Activated CD4-positive, alpha-beta memory T cell treated with anti-CD3 and anti-CD28 coated beads for 36 hours (primary cell): Measurements from ENCODE around the gene LMX1B. TPM values are rescaled to one million over a fixed set of nuclear protein-coding genes. Genes with fewer than 3 reads are reported as not detected.

Source experiments
- CTCF ChIA-PET: fragments of 350-600 bp; sonication (Branson Sonifier 250); formaldehyde crosslinking; loops from one replicate; lab custom pipeline; 2021; ENCODE audit warnings: antibody characterized with exemption, inconsistent platforms; lab: Charles Lee
- POLR2A ChIA-PET: fragments of 350-600 bp; sonication (Branson Sonifier 250); formaldehyde crosslinking; loops from one replicate; lab custom pipeline; 2021; ENCODE audit warnings: antibody characterized with exemption; lab: Charles Lee
- DNase-seq: peaks from one replicate; pipeline ENCODE4 v3.0.0-alpha.2; 2020
- H3K27ac Mint-ChIP-seq: one replicate; pipeline ENCODE4 v1.8.0; 2021; ENCODE audit warnings: mixed read lengths
- H3K27me3 Mint-ChIP-seq: one replicate; pipeline ENCODE4 v1.8.0; 2021; ENCODE audit warnings: mixed read lengths
- H3K36me3 Mint-ChIP-seq: one replicate; pipeline ENCODE4 v1.8.0; 2021; ENCODE audit warnings: mixed read lengths
- H3K4me1 Mint-ChIP-seq: one replicate; pipeline ENCODE4 v1.8.0; 2021; ENCODE audit warnings: low read depth, mixed read lengths
- H3K4me3 Mint-ChIP-seq: one replicate; pipeline ENCODE4 v1.8.0; 2021; ENCODE audit warnings: mild to moderate bottlenecking, mixed read lengths
- H3K9me3 Mint-ChIP-seq: one replicate; pipeline ENCODE4 v1.8.0; 2021; ENCODE audit warnings: mixed read lengths
- intact Hi-C: fragments of 100-400 bp; cut with micrococcal nuclease; formaldehyde crosslinking; loops from one replicate; pipeline ENCODE4 v1.15.1; 2023
- total RNA-seq, 2 experiments: library from RNA; stranded (reverse); gene quantifications; one replicate each; pipeline ENCODE4 v1.2.3, GENCODE V29; 2021

LMX1B gene
- total RNA-seq, 2 experiments from 2014 or later, result not detected

DNA sequence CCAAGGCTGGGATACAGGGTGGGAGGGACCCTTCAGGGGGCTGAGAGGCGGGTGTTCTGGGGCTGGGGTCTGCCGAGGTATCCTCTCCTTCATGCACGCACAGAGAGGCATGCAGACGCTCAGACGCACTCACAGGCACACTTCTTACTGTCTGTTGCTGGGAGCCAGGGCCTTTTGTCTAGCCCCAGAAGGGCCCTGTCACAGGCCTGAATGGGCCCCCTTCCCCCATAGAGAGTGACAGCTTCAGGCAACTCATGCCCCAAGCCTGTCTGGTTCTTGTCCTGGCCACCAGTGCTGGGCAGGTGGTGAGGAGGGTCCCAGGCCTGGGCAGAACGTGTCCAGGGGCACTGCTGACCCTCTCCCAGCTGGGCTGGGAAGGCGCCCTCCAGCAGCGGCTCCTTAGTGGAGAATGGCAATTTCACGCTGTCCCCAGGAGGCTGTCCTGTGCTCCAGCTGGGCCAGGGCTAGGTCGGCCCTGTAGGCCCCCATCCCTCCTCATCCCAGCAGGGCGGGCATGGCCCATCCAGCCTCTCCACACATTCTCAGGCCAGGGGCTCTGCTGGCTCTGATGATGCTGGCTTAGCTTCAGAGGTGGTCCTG is 45.3 kb downstream of the LMX1B start:
- Mint-ChIP-seq H3K36me3 (no peaks in the 10 kb centered on the region), H3K27ac (no peak overlapping the region), H3K27me3 (peaks cover 20% of the 10 kb centered on the region), H3K9me3 (no peaks in the 10 kb centered on the region), H3K4me1 (no peaks in the 10 kb centered on the region), H3K4me3 (no peak overlapping the region)
- no peak for DNase-seq
- intact Hi-C loops, result no loop called here
- ChIA-PET CTCF (no interaction called here), POLR2A (no interaction called here)

DNA sequence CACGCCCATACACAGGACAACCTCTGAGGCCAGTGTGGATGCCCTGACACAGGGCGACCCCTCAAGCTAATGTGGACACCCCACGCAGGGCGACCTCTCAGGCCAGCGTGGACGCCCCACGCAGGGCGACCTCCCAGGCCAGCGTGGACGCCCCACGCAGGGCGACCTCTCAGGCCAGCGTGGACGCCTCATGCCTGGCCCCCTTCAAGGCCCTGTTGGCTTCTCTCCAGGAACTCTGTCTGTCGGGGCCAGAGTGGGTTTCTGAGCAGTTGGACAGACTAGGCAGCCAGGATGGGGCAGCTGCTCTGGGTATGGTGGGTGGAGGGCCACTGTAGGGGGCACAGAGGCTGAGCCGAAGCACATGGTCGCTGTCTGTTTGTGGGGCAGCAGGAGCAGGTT is 47.4 kb downstream of the LMX1B start:
- ChIA-PET POLR2A (no interaction called here), CTCF (no interaction called here)
- no peak for DNase-seq

DNA sequence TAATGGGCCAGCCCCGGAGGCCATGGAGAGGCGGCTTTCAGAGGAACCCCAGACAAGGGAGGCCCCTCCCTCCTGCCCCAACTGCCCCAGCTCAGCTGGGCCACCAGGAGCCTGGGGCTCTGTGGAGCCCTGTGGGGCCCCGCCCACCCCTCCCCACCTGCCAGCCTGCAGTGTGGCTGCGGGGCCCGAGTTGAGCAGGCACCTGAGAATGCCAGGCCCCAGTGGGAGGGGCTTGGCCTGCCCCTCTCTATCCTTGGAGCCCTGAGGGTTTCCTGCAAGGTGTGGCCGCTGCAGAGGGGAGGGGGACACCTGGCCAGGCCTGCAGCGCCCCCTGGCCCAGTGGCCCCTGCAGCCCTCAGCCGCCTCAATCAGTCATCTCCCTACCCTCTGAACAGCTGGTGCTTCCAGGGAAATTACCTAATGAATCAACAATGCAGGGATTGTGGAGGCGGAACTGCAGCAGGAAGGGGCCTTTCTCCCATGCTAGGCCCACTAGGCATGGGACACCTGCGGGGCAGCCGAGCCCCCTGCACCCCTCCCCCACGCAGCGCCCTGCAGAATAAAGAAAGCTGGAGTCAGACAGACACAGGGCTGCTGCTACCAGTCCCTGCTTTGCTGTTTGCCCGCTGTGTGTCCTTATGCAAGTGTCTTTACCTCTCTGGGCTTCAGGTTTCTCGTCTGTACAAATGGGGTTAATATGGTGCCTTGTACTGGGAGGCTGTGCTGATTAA is 48.0 kb downstream of the LMX1B start:
- Mint-ChIP-seq H3K9me3 (no peaks in the 10 kb centered on the region), H3K36me3 (no peaks in the 10 kb centered on the region), H3K27me3 (peaks cover 32% of the 10 kb centered on the region), H3K4me3 (no peak overlapping the region), H3K4me1 (no peaks in the 10 kb centered on the region), H3K27ac (no peak overlapping the region)
- POLR2A ChIA-PET, result no interaction called here
- no peak for DNase-seq
- intact Hi-C loops, result no loop called here
- CTCF ChIA-PET, result no interaction called here

More for the DNA sequence above, 47.4 kb downstream of the LMX1B start:
- no peaks in the 10 kb centered on the region for H3K4me1 Mint-ChIP-seq
- no peak overlapping the region for H3K4me3 Mint-ChIP-seq
- no peaks in the 10 kb centered on the region for H3K9me3 Mint-ChIP-seq
- H3K27me3 Mint-ChIP-seq, result peaks cover 27% of the 10 kb centered on the region
- intact Hi-C loops, result no loop called here
- no peak overlapping the region for H3K27ac Mint-ChIP-seq
- H3K36me3 Mint-ChIP-seq, result no peaks in the 10 kb centered on the region

DNA sequence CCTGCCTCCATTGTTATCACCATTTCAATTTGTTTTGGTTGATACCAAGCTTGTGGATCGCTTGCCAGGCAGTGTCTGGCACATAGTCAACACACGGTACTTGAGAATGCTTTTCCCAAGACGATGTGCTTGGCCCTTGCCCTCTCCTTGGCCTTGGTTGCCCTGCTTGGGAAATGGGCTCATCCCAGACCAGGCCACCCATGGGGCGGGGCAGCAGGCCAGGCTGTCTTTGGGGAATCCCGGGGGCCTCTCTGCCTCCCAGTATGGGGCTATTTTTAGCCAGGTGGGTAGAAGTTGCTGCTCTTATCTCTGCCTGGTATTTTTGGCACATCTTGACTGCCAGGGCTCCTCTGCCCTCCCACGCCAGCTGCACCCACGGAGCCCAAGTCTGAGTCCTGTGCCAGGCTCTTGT is 49.9 kb downstream of the LMX1B start:
- Mint-ChIP-seq H3K4me1 (no peaks in the 10 kb centered on the region), H3K27ac (no peak overlapping the region), H3K27me3 (peaks cover 31% of the 10 kb centered on the region), H3K36me3 (no peaks in the 10 kb centered on the region), H3K9me3 (no peaks in the 10 kb centered on the region), H3K4me3 (no peak overlapping the region)
- CTCF ChIA-PET, result no interaction called here
- no peak for DNase-seq
- intact Hi-C loops, result no loop called here
- POLR2A ChIA-PET, result no interaction called here

DNA sequence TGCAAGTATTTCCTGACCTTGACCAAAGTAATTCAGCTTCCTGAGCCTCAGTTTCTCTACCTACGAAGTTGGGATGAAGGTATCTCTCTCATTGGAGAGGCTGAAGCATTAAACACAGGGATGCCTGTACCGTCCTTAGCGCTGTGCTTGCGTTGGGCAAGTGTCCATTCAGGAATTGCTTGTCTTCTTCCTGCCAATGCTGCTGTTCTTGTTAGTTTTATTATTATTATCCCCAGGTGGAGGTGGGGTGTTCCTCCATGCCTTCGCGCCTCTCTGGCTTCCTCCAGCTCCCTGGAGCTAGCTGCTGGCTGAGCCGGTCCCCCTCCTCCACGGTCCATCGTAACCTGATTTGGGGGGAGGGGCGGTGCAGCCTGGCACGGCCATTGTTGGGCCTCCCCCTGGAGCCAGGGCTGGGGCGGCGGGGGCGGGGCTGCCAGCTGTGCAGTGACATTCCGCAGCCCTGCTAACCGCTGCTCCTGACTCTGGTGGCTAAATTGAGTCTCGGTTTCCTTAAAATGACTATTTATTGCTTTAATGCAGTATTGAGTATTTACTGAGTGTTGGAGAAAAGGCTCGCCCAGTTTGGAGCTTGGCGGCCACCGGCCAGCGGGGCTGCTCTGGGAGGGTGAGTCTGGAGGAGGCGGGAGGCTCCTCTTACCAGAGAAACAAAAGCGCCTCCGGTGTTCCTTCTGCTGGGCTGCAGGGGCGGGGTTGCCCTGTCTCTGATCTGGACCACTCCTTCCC is 51.3 kb downstream of the LMX1B start:
- H3K4me1 Mint-ChIP-seq, result no peaks in the 10 kb centered on the region
- no peak for DNase-seq
- ChIA-PET POLR2A (no interaction called here), CTCF (interaction anchor here (0.6 kb wide), 1 partner anchor 25 kb away, joined by 3 read pairs; no protein-coding TSS in a partner anchor)
- intact Hi-C loops, result no loop called here
- no peaks in the 10 kb centered on the region for H3K9me3 Mint-ChIP-seq
- H3K36me3 Mint-ChIP-seq, result no peaks in the 10 kb centered on the region
- no peak overlapping the region for H3K4me3 Mint-ChIP-seq
- H3K27me3 Mint-ChIP-seq, result peaks cover 31% of the 10 kb centered on the region
- no peak overlapping the region for H3K27ac Mint-ChIP-seq

DNA sequence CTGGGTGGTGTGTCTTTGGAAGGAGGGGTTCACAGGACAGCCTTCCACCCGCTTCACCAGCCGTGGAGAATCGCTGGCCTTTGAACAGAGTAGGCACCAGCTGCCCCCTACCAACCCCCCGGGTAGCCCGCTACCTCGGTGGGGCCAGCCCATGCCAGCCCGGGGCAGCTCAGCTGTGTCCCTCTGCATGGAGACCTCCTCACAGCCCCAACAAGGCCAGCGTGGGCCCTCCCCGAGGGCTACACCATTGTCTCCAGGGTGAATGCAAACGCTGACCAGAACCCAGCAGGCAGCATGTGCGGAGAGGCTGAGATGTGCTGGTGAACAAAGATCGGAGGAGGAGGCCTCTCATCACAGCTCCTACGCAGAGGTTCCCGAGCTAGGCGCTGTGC is 51.9 kb downstream of the LMX1B start:
- intact Hi-C loops, result no loop called here
- H3K27me3 Mint-ChIP-seq, result peaks cover 29% of the 10 kb centered on the region
- H3K36me3 Mint-ChIP-seq, result no peaks in the 10 kb centered on the region
- POLR2A ChIA-PET, result no interaction called here
- H3K27ac Mint-ChIP-seq, result no peak overlapping the region
- no peak for DNase-seq
- no peaks in the 10 kb centered on the region for H3K9me3 Mint-ChIP-seq
- H3K4me1 Mint-ChIP-seq, result no peaks in the 10 kb centered on the region
- CTCF ChIA-PET, result interaction anchor here (0.6 kb wide), 1 partner anchor 25 kb away, joined by 3 read pairs; no protein-coding TSS in a partner anchor
- no peak overlapping the region for H3K4me3 Mint-ChIP-seq

DNA sequence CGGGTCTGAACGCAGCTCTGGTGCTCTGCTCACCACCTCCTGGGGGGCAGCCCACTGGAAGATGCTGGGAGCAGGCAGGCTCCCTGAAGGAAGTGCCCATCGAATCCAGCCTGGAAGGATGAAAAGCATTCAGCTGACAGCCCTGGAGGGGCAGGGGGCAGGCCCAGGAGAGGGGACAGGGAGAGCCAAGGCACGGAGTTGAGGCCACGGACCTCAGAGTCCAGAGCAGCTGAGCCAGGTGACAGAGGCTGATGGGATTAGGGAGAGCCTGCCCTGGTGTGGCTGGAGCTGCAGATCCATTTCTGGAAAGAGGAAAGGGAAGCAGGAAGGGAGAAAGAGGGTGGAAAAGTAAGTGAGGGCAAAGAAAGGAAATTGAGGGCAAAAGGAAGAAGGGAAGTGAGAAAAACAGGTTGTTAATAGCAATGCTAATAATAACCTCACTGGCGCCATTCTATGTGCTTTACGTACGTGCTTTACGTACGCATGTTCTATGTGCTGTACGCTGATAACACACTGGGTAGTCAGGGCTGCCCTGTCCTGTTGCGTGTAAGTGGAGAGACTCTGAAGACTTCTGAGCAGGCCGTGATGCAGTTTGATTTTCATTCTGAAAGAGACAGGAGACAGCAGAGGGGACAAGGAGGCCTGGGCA is 52.6 kb downstream of the LMX1B start:
- Mint-ChIP-seq H3K27me3 (peaks cover 29% of the 10 kb centered on the region), H3K4me3 (no peak overlapping the region), H3K4me1 (no peaks in the 10 kb centered on the region), H3K36me3 (no peaks in the 10 kb centered on the region), H3K27ac (no peak overlapping the region), H3K9me3 (no peaks in the 10 kb centered on the region)
- ChIA-PET POLR2A (no interaction called here), CTCF (interaction anchor here (2.6 kb wide), 1 partner anchor 23 kb away, joined by 15 read pairs; no protein-coding TSS in a partner anchor)
- no peak for DNase-seq
- intact Hi-C loops, result no loop called here

DNA sequence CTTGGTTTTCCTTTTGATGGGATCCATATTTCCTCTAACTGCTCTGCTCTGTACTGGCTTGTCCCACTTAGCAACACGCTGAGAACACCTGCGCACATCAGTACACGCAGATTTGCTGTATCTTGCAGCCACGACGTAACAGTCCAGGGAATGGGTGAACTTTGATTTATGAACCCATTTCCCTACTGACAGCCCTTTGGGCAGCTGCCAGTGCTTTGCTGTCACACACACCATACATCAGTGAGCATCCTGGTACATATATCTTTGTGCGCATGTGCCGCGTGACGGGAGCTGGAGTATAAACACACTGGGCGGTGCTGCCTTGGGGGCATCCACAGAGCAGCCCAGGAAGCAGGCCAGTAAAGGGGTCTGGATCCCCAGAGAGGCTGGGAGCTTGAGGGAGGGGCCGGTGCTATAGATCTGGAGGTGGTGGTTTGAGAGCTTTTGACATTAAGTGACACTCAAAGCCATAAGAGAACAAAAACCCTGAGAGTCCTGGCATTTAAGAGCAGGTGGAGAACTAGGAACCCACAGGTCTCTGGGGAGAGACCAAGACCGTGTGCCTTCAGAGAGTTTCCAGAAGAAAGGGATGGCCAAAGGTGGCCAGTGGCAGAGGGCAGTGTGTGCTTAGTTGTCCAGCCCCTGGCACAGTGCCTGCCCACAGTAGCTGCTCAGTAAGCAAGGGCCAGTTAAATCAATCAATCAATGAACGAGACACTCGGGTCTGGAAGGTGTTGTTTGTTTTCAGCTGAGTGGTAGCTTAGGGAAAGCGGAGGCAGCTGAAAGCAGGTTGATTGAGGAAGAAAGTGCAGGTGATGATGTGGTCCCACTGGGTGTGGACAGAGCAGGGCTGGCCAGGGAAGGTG is 53.7 kb downstream of the LMX1B start:
- Mint-ChIP-seq H3K36me3 (no peaks in the 10 kb centered on the region), H3K27me3 (peaks cover 33% of the 10 kb centered on the region), H3K4me1 (no peaks in the 10 kb centered on the region), H3K27ac (no peak overlapping the region), H3K4me3 (no peak overlapping the region), H3K9me3 (no peaks in the 10 kb centered on the region)
- ChIA-PET POLR2A (no interaction called here), CTCF (interaction anchor here (2.6 kb wide), 1 partner anchor 22 kb away, joined by 15 read pairs; no protein-coding TSS in a partner anchor)
- intact Hi-C loops, result no loop called here
- no peak for DNase-seq

DNA sequence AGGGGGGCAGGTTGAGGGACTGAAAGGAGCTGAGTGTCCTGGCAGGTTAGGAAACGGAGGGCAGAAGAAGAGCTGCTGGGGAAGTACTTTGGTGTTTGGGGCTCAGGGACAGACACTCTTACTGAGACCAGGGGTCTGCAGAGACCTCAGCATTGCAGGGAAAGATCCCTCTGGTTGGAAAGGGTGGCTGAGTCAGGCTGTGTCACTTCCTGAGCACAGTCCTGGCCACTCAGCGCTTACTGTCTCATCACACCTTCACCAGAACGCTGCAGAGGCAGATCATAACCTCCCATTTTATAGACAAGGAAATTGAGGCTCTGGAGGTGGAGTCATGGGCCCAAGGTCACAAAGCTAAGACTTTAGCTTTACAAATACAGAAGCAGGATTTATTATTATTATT is 54.3 kb downstream of the LMX1B start:
- ChIA-PET CTCF (interaction anchor here (2.6 kb wide), 1 partner anchor 22 kb away, joined by 15 read pairs; no protein-coding TSS in a partner anchor), POLR2A (no interaction called here)
- no peak overlapping the region for H3K27ac Mint-ChIP-seq
- intact Hi-C loops, result no loop called here
- H3K9me3 Mint-ChIP-seq, result no peaks in the 10 kb centered on the region
- H3K36me3 Mint-ChIP-seq, result no peaks in the 10 kb centered on the region
- H3K27me3 Mint-ChIP-seq, result peaks cover 34% of the 10 kb centered on the region
- no peaks in the 10 kb centered on the region for H3K4me1 Mint-ChIP-seq
- no peak overlapping the region for H3K4me3 Mint-ChIP-seq
- no peak for DNase-seq

DNA sequence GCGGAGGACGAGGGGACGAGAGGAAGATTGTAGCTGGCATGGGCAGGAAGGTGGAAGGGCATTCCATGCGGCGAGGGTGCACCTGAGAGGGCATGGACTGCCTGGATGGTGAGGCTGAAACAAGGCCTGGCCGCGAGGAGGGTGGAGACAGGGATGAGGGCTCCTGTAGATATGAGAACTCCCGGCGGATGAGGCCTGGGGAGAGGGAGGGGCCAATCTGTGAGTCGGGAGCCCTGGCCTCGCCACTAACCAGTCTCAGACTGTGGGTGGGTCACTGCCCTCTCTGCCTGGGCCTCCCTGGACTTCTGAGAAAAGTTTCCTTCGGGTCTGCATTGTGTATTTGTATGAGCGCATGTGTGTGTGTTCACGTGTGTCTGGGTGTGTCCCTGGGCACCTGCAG is 55.4 kb downstream of the LMX1B start:
- intact Hi-C loops, result no loop called here
- Mint-ChIP-seq H3K27me3 (peaks cover 38% of the 10 kb centered on the region), H3K9me3 (no peaks in the 10 kb centered on the region), H3K36me3 (no peaks in the 10 kb centered on the region), H3K4me3 (no peak overlapping the region), H3K4me1 (no peaks in the 10 kb centered on the region), H3K27ac (no peak overlapping the region)
- no peak for DNase-seq
- ChIA-PET CTCF (no interaction called here), POLR2A (no interaction called here)

DNA sequence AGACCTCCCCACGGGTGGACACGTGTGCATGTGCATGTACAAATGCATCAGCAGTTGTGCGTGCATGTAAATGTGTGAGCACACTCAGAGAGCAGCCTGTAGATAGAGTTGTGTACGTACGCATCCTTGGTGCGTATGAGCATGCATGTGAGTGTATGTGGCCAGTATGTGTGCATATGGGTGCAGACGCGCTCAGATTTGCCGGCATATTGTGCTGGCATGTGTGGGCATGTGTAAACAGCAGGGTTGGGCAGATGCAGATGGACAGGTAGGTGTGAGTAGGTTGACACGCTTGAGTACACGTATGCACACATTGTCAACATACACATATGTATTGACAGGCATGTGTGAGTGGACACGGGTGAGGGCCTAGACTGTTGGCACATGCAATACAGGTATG is 56.5 kb downstream of the LMX1B start:
- ChIA-PET CTCF (interaction anchor here (1.7 kb wide), 1 partner anchor 20 kb away, joined by 9 read pairs; no protein-coding TSS in a partner anchor), POLR2A (no interaction called here)
- Mint-ChIP-seq H3K4me1 (no peaks in the 10 kb centered on the region), H3K4me3 (no peak overlapping the region), H3K36me3 (no peaks in the 10 kb centered on the region), H3K9me3 (no peaks in the 10 kb centered on the region), H3K27me3 (peaks cover 41% of the 10 kb centered on the region), H3K27ac (no peak overlapping the region)
- intact Hi-C loops, result no loop called here
- no peak for DNase-seq
